Testis (tissue), 3 donors: ENCODE data around the gene LCN9. TPM values are rescaled to one million over a fixed set of nuclear protein-coding genes. Genes with fewer than 3 reads are reported as not detected.

ENCODE experiments used
- DNase-seq: peaks from one replicate; pipeline ENCODE4 v3.0.0-alpha.2; 2019
- H3K27ac ChIP-seq, 2 donors: fragments of 200-600 bp; sonication (generic); one replicate each; pipeline ENCODE4 v1.5.1; 2019
- H3K27me3 ChIP-seq: fragments of 200-600 bp; sonication (generic); one replicate; pipeline ENCODE4 v1.5.1; 2019
- H3K36me3 ChIP-seq: fragments of 200-600 bp; sonication (generic); one replicate; pipeline ENCODE4 v1.5.1; 2017; ENCODE audit warnings: low read depth; ENCODE audit errors: missing control alignments
- H3K4me1 ChIP-seq: fragments of 200-600 bp; sonication (generic); one replicate; pipeline ENCODE4 v1.5.1; 2019
- H3K4me3 ChIP-seq, 2 donors: fragments of 200-600 bp; sonication (generic); one replicate each; pipeline ENCODE4 v1.5.1; 2017 to 2019
- H3K9me3 ChIP-seq: fragments of 200-600 bp; sonication (generic); one replicate; pipeline ENCODE4 v1.5.1; 2017
- POLR2A ChIP-seq: fragments of 450-650 bp; IDR thresholded peaks from one replicate; pipeline ENCODE4 v1.6.1; 2017; ENCODE audit warnings: antibody characterized with exemption, mild to moderate bottlenecking, moderate library complexity
- WGBS, 2 donors: methylation state at CpG; one replicate each; pipeline ENCODE4 v1.1.5; 2018; 5-methylcytosine and 5-hydroxymethylcytosine counted together
- intact Hi-C: fragments of 100-400 bp; cut with DNase I; formaldehyde crosslinking; loops from one replicate; pipeline ENCODE4 v1.15.1; 2023; ENCODE audit warnings: low total_unique reads
- polyA plus RNA-seq: library from polyadenylated mRNA; stranded (reverse); fragments of 350-450 nt; fragmentation: Illumina TruSeq; extraction: RNeasy Lipid Tissue Mini Kit (QIAGEN cat#74804); gene quantifications from one replicate; pipeline ENCODE4 v1.2.3, GENCODE V29; 2014; ENCODE audit warnings: low read depth, low replicate concordance; ENCODE audit not compliant: insufficient read depth
- total RNA-seq, 2 donors: library from RNA; depleted of rRNA; stranded (reverse); fragments of >200 nt; gene quantifications; one replicate each; pipeline ENCODE4 v1.2.3, GENCODE V29; 2016
- TF ChIP-seq, protein P1 (sequence below), 3 experiments: fragments of 450-650 bp in 2 of 3; fragments of 200-600 bp in 1 of 3; sonication (generic) in 1 of 3; IDR thresholded peaks; one replicate each; pipeline ENCODE4 v1.5.1; 2016 to 2019; ENCODE audit warnings: antibody characterized with exemption in 3 of 3, mild to moderate bottlenecking in 2 of 3, moderate library complexity in 1 of 3

LCN9 gene
- total and polyA plus RNA-seq, 3 donors from 2014 or later: 0.68 TPM; not detected in 2

GRCh38 chr9:135694414-135694813 lies 31.3 kb downstream of the LCN9 start:
- no peak overlapping the region for H3K4me3 ChIP-seq
- TF ChIP-seq POLR2A: no peak
- TF ChIP-seq, protein P1, sequence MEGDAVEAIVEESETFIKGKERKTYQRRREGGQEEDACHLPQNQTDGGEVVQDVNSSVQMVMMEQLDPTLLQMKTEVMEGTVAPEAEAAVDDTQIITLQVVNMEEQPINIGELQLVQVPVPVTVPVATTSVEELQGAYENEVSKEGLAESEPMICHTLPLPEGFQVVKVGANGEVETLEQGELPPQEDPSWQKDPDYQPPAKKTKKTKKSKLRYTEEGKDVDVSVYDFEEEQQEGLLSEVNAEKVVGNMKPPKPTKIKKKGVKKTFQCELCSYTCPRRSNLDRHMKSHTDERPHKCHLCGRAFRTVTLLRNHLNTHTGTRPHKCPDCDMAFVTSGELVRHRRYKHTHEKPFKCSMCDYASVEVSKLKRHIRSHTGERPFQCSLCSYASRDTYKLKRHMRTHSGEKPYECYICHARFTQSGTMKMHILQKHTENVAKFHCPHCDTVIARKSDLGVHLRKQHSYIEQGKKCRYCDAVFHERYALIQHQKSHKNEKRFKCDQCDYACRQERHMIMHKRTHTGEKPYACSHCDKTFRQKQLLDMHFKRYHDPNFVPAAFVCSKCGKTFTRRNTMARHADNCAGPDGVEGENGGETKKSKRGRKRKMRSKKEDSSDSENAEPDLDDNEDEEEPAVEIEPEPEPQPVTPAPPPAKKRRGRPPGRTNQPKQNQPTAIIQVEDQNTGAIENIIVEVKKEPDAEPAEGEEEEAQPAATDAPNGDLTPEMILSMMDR (IDR thresholded peaks at IDR 0.05): no peak
- intact Hi-C loops: no loop called here
- no peaks in the 10 kb centered on the region for H3K9me3 ChIP-seq
- no peak overlapping the region for H3K27ac ChIP-seq
- 72 to 73% methylated on average over 18 of the region's 18 CpGs for WGBS, 2 donors
- no peaks in the 10 kb centered on the region for H3K36me3 ChIP-seq
- H3K27me3 ChIP-seq: no peaks in the 10 kb centered on the region
- H3K4me1 ChIP-seq: no peaks in the 10 kb centered on the region
- DNase-seq: no peak

DNA sequence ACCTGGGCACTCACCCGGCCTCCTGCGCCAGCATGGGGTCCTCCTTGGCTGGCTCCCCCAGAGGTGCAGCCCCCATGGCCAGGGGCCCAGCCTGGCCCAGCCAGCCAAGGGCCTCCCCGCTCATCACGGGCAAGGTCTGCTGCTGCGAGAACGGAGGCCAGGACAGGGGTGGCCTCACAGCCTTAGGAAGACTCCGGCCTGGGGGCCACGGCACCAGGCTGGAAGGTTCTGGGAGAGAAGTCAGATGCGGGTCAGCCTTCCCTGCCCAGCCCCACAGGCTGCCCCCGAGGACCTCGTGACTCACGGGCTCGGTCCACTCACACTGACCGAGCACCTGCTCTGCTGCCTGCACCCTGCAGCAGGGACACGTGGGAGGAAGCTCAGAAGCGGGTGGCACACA lies 31.9 kb downstream of the LCN9 start:
- 83 to 100% methylated on average over 2 to 7 of the region's 16 CpGs for WGBS, 2 donors
- H3K27me3 ChIP-seq: no peaks in the 10 kb centered on the region
- intact Hi-C loops: no loop called here

GRCh38 chr9:135695642-135696041 lies 32.5 kb downstream of the LCN9 start:
- no peaks in the 10 kb centered on the region for H3K4me1 ChIP-seq
- no peak overlapping the region for H3K27ac ChIP-seq
- no peak for TF ChIP-seq POLR2A
- TF ChIP-seq, protein P1 (IDR thresholded peaks at IDR 0.05): no peak
- 88% methylated on average over 12 of the region's 12 CpGs; no CpG with 5 or more reads in 1 of the 2 donors for WGBS, 2 donors
- no peak overlapping the region for H3K4me3 ChIP-seq
- intact Hi-C loops: no loop called here
- no peaks in the 10 kb centered on the region for H3K9me3 ChIP-seq
- no peaks in the 10 kb centered on the region for H3K27me3 ChIP-seq
- no peak for DNase-seq
- no peaks in the 10 kb centered on the region for H3K36me3 ChIP-seq

More for the DNA sequence above, 31.9 kb downstream of the LCN9 start:
- no peak overlapping the region for H3K27ac ChIP-seq
- no peaks in the 10 kb centered on the region for H3K9me3 ChIP-seq
- H3K4me3 ChIP-seq: no peak overlapping the region
- no peaks in the 10 kb centered on the region for H3K36me3 ChIP-seq
- H3K4me1 ChIP-seq: no peaks in the 10 kb centered on the region
- no peak for DNase-seq
- TF ChIP-seq, protein P1 (IDR thresholded peaks at IDR 0.05): no peak
- TF ChIP-seq POLR2A: no peak

GRCh38 chr9:135696446-135696845 lies 33.3 kb downstream of the LCN9 start:
- 79 to 87% methylated on average over 6 to 16 of the region's 16 CpGs for WGBS, 2 donors
- intact Hi-C loops: no loop called here
- no peaks in the 10 kb centered on the region for H3K9me3 ChIP-seq

DNA sequence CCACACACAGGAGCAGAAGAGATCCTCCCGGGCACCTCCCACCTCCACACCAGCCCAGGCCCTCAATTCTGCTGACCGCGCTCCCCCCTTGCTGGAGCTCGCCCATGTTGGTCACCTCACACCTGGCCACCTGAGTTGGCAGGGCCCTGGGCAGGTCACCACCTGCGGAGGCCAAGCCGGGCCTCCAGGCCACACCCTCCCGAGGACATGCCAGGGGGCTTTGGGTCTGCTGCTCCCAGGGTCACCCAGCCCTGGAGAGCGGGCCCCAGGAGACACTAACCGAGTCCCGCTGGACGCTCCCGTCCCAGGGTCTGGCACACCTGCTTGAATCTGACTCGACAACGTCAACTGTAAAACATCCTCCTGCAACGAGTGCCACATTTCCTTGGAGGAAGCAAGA lies 34.1 kb downstream of the LCN9 start:
- no peaks in the 10 kb centered on the region for H3K36me3 ChIP-seq
- intact Hi-C loops: no loop called here
- no peaks in the 10 kb centered on the region for H3K27me3 ChIP-seq
- DNase-seq: no peak
- H3K4me1 ChIP-seq: peaks cover 3% of the 10 kb centered on the region
- H3K9me3 ChIP-seq: no peaks in the 10 kb centered on the region
- 83 to 92% methylated on average over 8 to 15 of the region's 15 CpGs for WGBS, 2 donors
- no peak overlapping the region for H3K27ac ChIP-seq
- TF ChIP-seq, protein P1 (IDR thresholded peaks at IDR 0.05): no peak
- TF ChIP-seq POLR2A: no peak
- no peak overlapping the region for H3K4me3 ChIP-seq

More at GRCh38 chr9:135696446-135696845, 33.3 kb downstream of the LCN9 start:
- TF ChIP-seq POLR2A: no peak
- TF ChIP-seq, protein P1 (IDR thresholded peaks at IDR 0.05): no peak
- no peaks in the 10 kb centered on the region for H3K36me3 ChIP-seq
- H3K27ac ChIP-seq: no peak overlapping the region
- H3K27me3 ChIP-seq: no peaks in the 10 kb centered on the region
- no peak for DNase-seq
- H3K4me3 ChIP-seq: no peak overlapping the region
- no peaks in the 10 kb centered on the region for H3K4me1 ChIP-seq
